HCT116 (cell line): ENCODE measurements around the gene SUSD6. TPM values are rescaled to one million over a fixed set of nuclear protein-coding genes. Genes with fewer than 3 reads are reported as not detected.
A peak's percentile ranks its signal among the peaks of the same experiment; 100 is the strongest.

Experiments
- ATAC-seq: fragments of 200-7000 bp; cut with Tn5 transposase; 2 replicates; pipeline ENCODE4 v1.9.1; 2020; ENCODE audit warnings: mild to moderate bottlenecking, moderate library complexity
- BruUV-seq: library from RNA; stranded (reverse); fragments of 400-500 nt; replicated peaks from 2 replicates; lab custom pipeline; 2021; lab: Mats Ljungman, UMichigan
- CTCF ChIA-PET: fragments of 300-600 bp; sonication (Branson Sonifier 250); formaldehyde crosslinking; loops from one replicate; lab custom pipeline; 2021; ENCODE audit warnings: antibody characterized with exemption; lab: Charles Lee
- POLR2A ChIA-PET: fragments of 300-600, 350-600 bp; sonication (Branson Sonifier 250); formaldehyde crosslinking; loops from one replicate; lab custom pipeline; 2021; ENCODE audit warnings: antibody characterized with exemption; lab: Charles Lee
- RAD21 ChIA-PET, 2 experiments: fragments of 300-600 bp; sonication (Branson Sonifier 250); formaldehyde crosslinking; loops; one replicate each; lab custom pipeline; 2023; ENCODE audit warnings: low total read pairs in 2 of 2; ENCODE audit not compliant: uncharacterized antibody in 2 of 2, unreplicated experiment in 2 of 2, low non-redundant PET in 1 of 2; lab: Charles Lee
- DNase-seq: peaks from one replicate; pipeline ENCODE4 v3.0.0-alpha.2; 2010; ENCODE audit warnings: low read depth, low spot score
- H2AFZ ChIP-seq: fragments of 200-600 bp; shearing (Covaris generic), sonication (generic); 2 replicates; pipeline ENCODE4 v1.6.1; 2017; ENCODE audit warnings: low read depth, mixed run types, mixed read lengths, antibody characterized with exemption, low read length; ENCODE audit not compliant: poor library complexity, severe bottlenecking
- H3K27ac ChIP-seq: 2 replicates; pipeline ENCODE4 v1.5.1; 2012; ENCODE audit warnings: low read depth, low read length
- H3K27me3 ChIP-seq: fragments of 200-600 bp; sonication (generic); 2 replicates; pipeline ENCODE4 v1.6.1; 2016; ENCODE audit warnings: mixed run types, low read length, mixed read lengths; ENCODE audit not compliant: insufficient read depth
- H3K36me3 ChIP-seq, 2 experiments: fragments of 200-500 bp in 1 of 2; fragments of 200-600 bp in 1 of 2; sonication (Bioruptor generic) in 1 of 2; sonication (generic) in 1 of 2; 2 replicates each; pipeline versions ENCODE4 v1.5.1 to v1.6.1; 2014 to 2016; ENCODE audit warnings: low read length in 2 of 2, inconsistent platforms in 1 of 2, mixed read lengths in 1 of 2, mixed run types in 1 of 2; ENCODE audit not compliant: insufficient read depth in 2 of 2, control insufficient read depth in 1 of 2
- H3K4me1 ChIP-seq, 2 experiments: fragments of 200-600 bp in 1 of 2; sonication (generic) in 1 of 2; 2 replicates each; pipeline versions ENCODE4 v1.5.1 to v1.6.1; 2012 to 2017; ENCODE audit warnings: low read length in 2 of 2, inconsistent platforms in 1 of 2, mild to moderate bottlenecking in 1 of 2, mixed read lengths in 1 of 2, mixed run types in 1 of 2, moderate library complexity in 1 of 2; ENCODE audit not compliant: insufficient read depth in 2 of 2, control insufficient read depth in 1 of 2
- H3K4me2 ChIP-seq: fragments of 200-600 bp; sonication (generic); 2 replicates; pipeline ENCODE4 v1.6.1; 2017; ENCODE audit warnings: mixed run types, low read length, mixed read lengths
- H3K4me3 ChIP-seq, 2 experiments: fragments of 200-600 bp in 1 of 2; sonication (generic) in 1 of 2; replicated peaks in 1 of 2; 2 replicates each; pipeline ENCODE4 v1.5.1; 2011 to 2016; ENCODE audit warnings: low read length in 2 of 2, control low read depth in 1 of 2, low read depth in 1 of 2, mild to moderate bottlenecking in 1 of 2, mixed read lengths in 1 of 2, mixed run types in 1 of 2
- H3K79me2 ChIP-seq: fragments of 200-600 bp; sonication (generic); 2 replicates; pipeline ENCODE4 v1.6.1; 2017; ENCODE audit warnings: mild to moderate bottlenecking, mixed run types, low read length, moderate library complexity, mixed read lengths; ENCODE audit not compliant: insufficient read depth
- H3K9ac ChIP-seq: fragments of 200-600 bp; sonication (generic); 2 replicates; pipeline ENCODE4 v1.6.1; 2016; ENCODE audit warnings: low read length, mixed read lengths
- H3K9me2 ChIP-seq: fragments of 200-600 bp; sonication (generic), shearing (Covaris generic); 2 replicates; pipeline ENCODE4 v1.6.1; 2017; ENCODE audit warnings: mixed run types, mild to moderate bottlenecking, moderate library complexity; ENCODE audit not compliant: insufficient read depth
- H3K9me3 ChIP-seq, 2 experiments: fragments of 200-500 bp in 1 of 2; fragments of 200-600 bp in 1 of 2; sonication (Bioruptor generic) in 1 of 2; sonication (generic) in 1 of 2; 2 replicates each; pipeline ENCODE4 v1.6.1; 2014 to 2017; ENCODE audit warnings: low read length in 2 of 2, mixed read lengths in 2 of 2, inconsistent platforms in 1 of 2, low read depth in 1 of 2, mild to moderate bottlenecking in 1 of 2, mixed run types in 1 of 2, moderate library complexity in 1 of 2; ENCODE audit not compliant: control insufficient read depth in 1 of 2, insufficient read depth in 1 of 2
- H4K20me1 ChIP-seq: fragments of 200-600 bp; sonication (generic), shearing (Covaris generic); 2 replicates; pipeline ENCODE4 v1.6.1; 2017; ENCODE audit warnings: mixed run types, mild to moderate bottlenecking, moderate library complexity; ENCODE audit not compliant: insufficient read depth
- ATF3 ChIP-seq: IDR thresholded peaks from 2 replicates; pipeline ENCODE4 v1.6.1; 2012
- ELF1 ChIP-seq: IDR thresholded peaks from 2 replicates; pipeline ENCODE4 v1.6.1; 2012; ENCODE audit warnings: low read depth, borderline replicate concordance
- FOSL1 ChIP-seq: IDR thresholded peaks from 2 replicates; pipeline ENCODE4 v1.6.1; 2012; ENCODE audit warnings: low read depth
- JUND ChIP-seq: IDR thresholded peaks from 2 replicates; pipeline ENCODE4 v1.6.1; 2012
- MAX ChIP-seq: IDR thresholded peaks from 2 replicates; pipeline ENCODE4 v1.6.1; 2012
- POLR2AphosphoS5 ChIP-seq: IDR thresholded peaks from 2 replicates; pipeline ENCODE4 v1.6.1; 2011; ENCODE audit warnings: mild to moderate bottlenecking, low read depth, low read length, moderate library complexity
- RAD21 ChIP-seq: IDR thresholded peaks from 2 replicates; pipeline ENCODE4 v1.6.1; 2012; ENCODE audit warnings: low read depth, mild to moderate bottlenecking
- REST ChIP-seq: IDR thresholded peaks from 2 replicates; pipeline ENCODE4 v1.6.1; 2012; ENCODE audit warnings: low read depth
- SIN3A ChIP-seq: IDR thresholded peaks from 2 replicates; pipeline ENCODE4 v1.6.1; 2012; ENCODE audit warnings: low read depth
- SP1 ChIP-seq: IDR thresholded peaks from 2 replicates; pipeline ENCODE4 v1.6.1; 2012; ENCODE audit warnings: low read depth
- SRF ChIP-seq: IDR thresholded peaks from 2 replicates; pipeline ENCODE4 v1.6.1; 2012; ENCODE audit warnings: low read depth
- TCF7L2 ChIP-seq: IDR thresholded peaks from 2 replicates; pipeline ENCODE4 v1.7.0; 2011; ENCODE audit warnings: borderline replicate concordance, inconsistent platforms; ENCODE audit not compliant: insufficient read depth, insufficient read length; ENCODE audit errors: extremely low read depth
- YY1 ChIP-seq: IDR thresholded peaks from 2 replicates; pipeline ENCODE4 v1.6.1; 2011; ENCODE audit warnings: low read length, low read depth, moderate library complexity, mild to moderate bottlenecking; ENCODE audit not compliant: insufficient replicate concordance; ENCODE audit errors: extremely low read depth
- ZBTB33 ChIP-seq: IDR thresholded peaks from 2 replicates; pipeline ENCODE4 v1.6.1; 2011; ENCODE audit warnings: mild to moderate bottlenecking, low read length, moderate library complexity; ENCODE audit not compliant: insufficient replicate concordance; ENCODE audit errors: extremely low read depth
- ZFX ChIP-seq: fragments of 450-650 bp; IDR thresholded peaks from 2 replicates; pipeline ENCODE4 v1.6.1; 2017
- ZNF274 ChIP-seq: fragments of 200-500 bp; sonication (Bioruptor generic); IDR thresholded peaks from 2 replicates; pipeline ENCODE4 v1.6.1; 2014; ENCODE audit warnings: mild to moderate bottlenecking, low read depth, low read length, inconsistent platforms
- intact Hi-C: fragments of 100-400 bp; cut with micrococcal nuclease; formaldehyde crosslinking; loops from 2 replicates; pipeline ENCODE4 v1.10.0; 2022
- total RNA-seq: library from RNA; stranded (reverse); gene quantifications from one replicate; pipeline ENCODE4 v1.2.1, GENCODE V29; 2021; ENCODE audit not compliant: unreplicated experiment

SUSD6 gene
- total RNA-seq, 1 experiment from 2014 or later, result 6.4 TPM

GRCh38 chr14:69574954-69575295, 36.5 kb upstream of the SUSD6 start:
- Histone ChIP-seq H3K27me3 (no peaks in the 10 kb centered on the region), H3K9me2 (no peaks in the 10 kb centered on the region), H2AFZ (peak overlapping the region; percentile 85), H3K4me2 (peak overlapping the region; percentile 70), H3K36me3 (no peaks in the 10 kb centered on the region), H3K4me3 (peak overlapping the region in 1 of 2 experiments; percentile 19; a peak in 2 of 4 replicates), H3K9ac (no peak overlapping the region), H3K4me1 (peaks cover 0 to 4% of the 10 kb centered on the region in 2 experiments; a peak in 1 of 4 replicates), H3K27ac (no peak overlapping the region), H3K9me3 (no peaks in the 10 kb centered on the region), H3K79me2 (no peaks in the 10 kb centered on the region), H4K20me1 (no peaks in the 10 kb centered on the region)
- DNase-seq, result no peak
- ChIA-PET RAD21 (interaction anchor here in 1 of 2 experiments (0.6 kb wide), 1 partner anchor 27 kb away, joined by 3 read pairs; no protein-coding TSS in a partner anchor), POLR2A (no interaction called here), CTCF (interaction anchor here (1.0 to 3.5 kb wide), 10 partner anchors 10 to 712 kb away, joined by 3 to 27 read pairs (median 5); partner anchors contain the start of gene SRSF5)
- BruUV-seq, result no TSS peak
- intact Hi-C loops, result loop anchor here (1.0 to 2.0 kb wide), 2 partner anchors 40 to 332 kb away; no protein-coding TSS in a partner anchor
- TF ChIP-seq SRF, result no peak
- no peak for TF ChIP-seq REST
- TF ChIP-seq TCF7L2, result no peak
- no peak for TF ChIP-seq JUND
- TF ChIP-seq SP1, result no peak
- no peak for TF ChIP-seq RAD21
- no peak for TF ChIP-seq ZFX
- TF ChIP-seq FOSL1, result no peak
- TF ChIP-seq POLR2AphosphoS5, result no peak
- TF ChIP-seq ZBTB33, result no peak
- TF ChIP-seq ATF3, result no peak
- TF ChIP-seq SIN3A, result no peak
- TF ChIP-seq ZNF274, result no peak
- no peak for TF ChIP-seq ELF1
- no peak for TF ChIP-seq MAX
- no peak for TF ChIP-seq YY1
- ATAC-seq, result peak; percentile 28
